Suprapubic skin (tissue), 3 donors: ENCODE data around the gene FAM20B.

Source experiments
- EP300 ChIP-seq: sonication (generic); formaldehyde crosslinking; IDR thresholded peaks from one replicate; pipeline ENCODE4 v1.6.1; 2017; ENCODE audit warnings: antibody characterized with exemption
- TF ChIP-seq, protein P1 (sequence below), 2 donors: fragments of 200-600 bp in 1 of 2; fragments of 450-650 bp in 1 of 2; sonication (generic) in 1 of 2; IDR thresholded peaks; one replicate each; pipeline ENCODE4 v1.5.1; 2016 to 2019; ENCODE audit warnings: antibody characterized with exemption in 2 of 2, mild to moderate bottlenecking in 1 of 2, moderate library complexity in 1 of 2

DNA sequence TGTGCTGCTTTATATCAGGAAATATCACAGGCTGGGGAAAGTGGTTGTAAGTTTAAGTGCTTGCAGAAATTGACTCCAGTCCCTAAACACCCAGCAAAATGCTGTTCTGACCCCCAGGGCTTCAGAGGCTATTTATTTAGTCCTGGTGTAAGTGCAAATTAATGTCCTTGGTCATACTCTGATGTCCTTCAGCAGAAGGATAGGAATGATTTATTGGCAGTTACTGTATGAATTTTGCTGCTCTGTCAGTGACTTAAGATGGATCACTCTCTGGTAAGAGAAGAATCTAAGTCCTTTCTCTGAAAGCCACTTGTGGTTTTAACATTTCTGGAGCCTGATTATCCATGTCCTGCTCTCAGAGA lies 21.9 kb downstream of the FAM20B start:
- no peak for TF ChIP-seq EP300
- TF ChIP-seq, protein P1, sequence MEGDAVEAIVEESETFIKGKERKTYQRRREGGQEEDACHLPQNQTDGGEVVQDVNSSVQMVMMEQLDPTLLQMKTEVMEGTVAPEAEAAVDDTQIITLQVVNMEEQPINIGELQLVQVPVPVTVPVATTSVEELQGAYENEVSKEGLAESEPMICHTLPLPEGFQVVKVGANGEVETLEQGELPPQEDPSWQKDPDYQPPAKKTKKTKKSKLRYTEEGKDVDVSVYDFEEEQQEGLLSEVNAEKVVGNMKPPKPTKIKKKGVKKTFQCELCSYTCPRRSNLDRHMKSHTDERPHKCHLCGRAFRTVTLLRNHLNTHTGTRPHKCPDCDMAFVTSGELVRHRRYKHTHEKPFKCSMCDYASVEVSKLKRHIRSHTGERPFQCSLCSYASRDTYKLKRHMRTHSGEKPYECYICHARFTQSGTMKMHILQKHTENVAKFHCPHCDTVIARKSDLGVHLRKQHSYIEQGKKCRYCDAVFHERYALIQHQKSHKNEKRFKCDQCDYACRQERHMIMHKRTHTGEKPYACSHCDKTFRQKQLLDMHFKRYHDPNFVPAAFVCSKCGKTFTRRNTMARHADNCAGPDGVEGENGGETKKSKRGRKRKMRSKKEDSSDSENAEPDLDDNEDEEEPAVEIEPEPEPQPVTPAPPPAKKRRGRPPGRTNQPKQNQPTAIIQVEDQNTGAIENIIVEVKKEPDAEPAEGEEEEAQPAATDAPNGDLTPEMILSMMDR (IDR thresholded peaks at IDR 0.05): no peak
